ENCODE data around the gene MARCKSL1. TPM values are rescaled to one million over a fixed set of nuclear protein-coding genes. Genes with fewer than 3 reads are reported as not detected.

MARCKSL1 gene, protein sequence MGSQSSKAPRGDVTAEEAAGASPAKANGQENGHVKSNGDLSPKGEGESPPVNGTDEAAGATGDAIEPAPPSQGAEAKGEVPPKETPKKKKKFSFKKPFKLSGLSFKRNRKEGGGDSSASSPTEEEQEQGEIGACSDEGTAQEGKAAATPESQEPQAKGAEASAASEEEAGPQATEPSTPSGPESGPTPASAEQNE
- 151 and 153 TPM in 2 replicates for total RNA-seq (2014; rRNA removed; shearing (Covaris generic))

DNA sequence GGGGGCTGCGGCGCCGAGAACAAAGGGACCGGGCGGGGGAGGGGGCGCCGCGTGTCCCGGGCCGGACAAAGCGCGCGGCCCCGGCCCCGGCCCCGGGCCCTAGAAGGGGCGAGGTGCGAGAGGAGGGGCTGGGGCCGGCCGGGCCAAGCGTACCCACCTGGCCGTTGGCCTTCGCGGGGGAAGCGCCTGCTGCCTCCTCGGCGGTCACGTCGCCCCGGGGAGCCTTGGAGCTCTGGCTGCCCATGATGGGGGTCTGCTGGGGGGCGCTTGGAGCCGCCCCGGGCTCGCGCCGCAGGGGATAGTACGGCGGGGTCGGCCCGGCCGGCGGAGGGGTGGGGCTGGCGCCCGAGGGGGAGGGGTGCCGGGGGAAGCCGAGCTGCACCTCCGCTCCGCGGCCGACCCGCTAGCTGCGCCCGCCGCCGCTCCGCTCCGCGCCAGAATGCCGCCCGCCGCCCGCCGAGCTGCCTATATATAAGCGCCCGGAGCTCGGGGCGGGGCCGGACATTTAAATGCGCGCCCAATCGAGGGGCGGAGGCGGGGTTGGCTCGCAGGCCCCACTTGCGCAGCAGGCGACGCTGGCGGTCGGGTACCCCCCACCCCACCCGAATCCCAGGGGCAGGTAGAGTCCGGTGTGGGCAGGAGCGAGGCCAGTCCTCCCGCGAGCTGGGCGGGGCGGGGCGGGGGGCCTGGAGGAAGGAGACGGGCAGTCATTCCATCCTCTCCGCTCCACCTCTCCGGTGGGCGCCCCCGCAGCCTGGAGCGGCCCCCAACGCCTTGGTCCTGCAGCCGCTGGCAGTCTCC is at the start of gene MARCKSL1:
TSS of gene MARCKSL1 (minus strand) at position 444 of the 801 bp plus-strand sequence. CDS start at position 244, 200 bp downstream.

DNA sequence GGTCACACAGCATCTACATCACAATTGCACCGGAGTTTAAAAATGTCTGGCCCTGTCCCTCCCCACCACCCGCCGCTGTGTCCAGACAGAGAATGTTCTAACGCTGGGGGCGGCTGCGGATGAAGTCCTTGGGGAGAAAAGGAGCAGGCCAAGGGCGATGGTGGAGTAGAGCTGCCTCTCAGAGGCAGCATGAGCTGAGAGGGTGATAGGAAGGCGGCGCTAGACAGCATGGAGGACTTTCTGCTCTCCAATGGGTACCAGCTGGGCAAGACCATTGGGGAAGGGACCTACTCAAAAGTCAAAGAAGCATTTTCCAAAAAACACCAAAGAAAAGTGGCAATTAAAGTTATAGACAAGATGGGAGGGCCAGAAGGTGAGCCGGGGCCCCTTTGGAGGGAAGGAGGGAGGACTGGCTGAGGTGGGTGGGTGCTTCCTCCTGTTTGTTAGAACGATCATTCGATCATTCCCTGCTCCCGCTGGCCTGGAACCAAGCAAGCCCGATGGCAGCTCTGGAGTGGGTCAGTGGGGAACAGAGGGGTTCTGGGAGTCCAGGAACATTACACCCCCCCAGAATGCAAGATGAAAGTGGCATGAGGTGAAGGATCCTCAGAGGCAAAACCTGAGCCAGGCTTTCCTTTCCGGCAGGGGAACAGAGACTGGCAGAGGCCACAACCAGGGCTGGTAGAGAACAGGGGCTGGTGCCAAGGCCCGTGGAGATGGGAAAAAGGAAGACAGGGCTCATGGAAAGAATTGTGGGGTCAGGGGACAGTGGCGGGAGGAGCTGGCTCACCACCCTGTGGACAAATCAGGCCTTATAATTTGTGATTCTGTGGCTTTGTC is 26.7 kb upstream of the MARCKSL1 start, which contains the start of the genes FAM229A and TSSK3:
TSS of gene FAM229A (minus strand) at position 12 of the 840 bp plus-strand sequence. CDS start 394 bp downstream, outside the sequence.
TSS of gene TSSK3 (plus strand) at position 66 of the 840 bp plus-strand sequence. CDS start at position 229, 163 bp downstream.

DNA sequence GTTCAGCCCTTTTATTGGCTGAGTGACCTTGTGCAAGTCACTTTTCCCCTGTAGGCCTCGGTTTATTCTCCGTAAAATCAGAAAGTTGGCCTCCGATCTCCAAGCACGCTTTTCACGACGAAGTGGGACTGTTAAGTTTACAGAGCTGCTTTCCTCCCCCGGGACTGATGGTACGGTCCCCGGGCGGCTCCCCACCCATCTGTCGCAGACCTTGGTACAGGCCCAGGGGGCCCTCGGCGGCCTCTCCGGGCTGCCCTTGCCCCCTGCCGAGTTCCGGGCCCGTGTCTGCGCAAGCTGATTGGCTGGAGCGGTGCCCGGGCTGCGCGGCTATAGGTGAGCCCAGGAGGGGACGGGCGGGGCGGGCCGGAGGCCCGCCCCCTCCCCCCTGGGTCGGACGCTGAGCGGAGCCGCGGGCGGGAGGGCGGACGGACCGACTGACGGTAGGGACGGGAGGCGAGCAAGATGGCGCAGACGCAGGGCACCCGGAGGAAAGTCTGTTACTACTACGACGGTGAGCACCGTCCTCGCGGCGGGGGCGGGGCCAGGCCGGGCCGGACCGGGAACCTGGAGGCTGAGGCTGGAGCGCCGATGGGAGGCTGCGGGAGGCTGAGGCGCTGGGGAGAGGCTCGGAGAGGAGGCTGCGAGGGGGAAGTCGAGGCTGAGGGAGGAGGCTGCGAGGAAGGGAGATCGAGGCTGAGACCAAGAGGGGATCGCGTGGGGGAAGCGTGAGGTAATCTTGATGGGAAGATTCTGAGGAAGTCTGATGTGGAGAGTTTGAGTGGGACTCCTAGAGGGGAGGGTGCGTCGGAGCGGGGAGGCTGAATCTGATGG is 44.1 kb downstream of the MARCKSL1 start, which contains the start of gene HDAC1:
TSS of gene HDAC1 (plus strand) at position 376 of the 831 bp plus-strand sequence. CDS start at position 463, 87 bp downstream.

Small RNA genes within 50 kb of the gene (small RNA-seq; reads per million reads assigned to genes)
- gene RF00019: not detected

Other genes with a start within 250 kb of the MARCKSL1 start
- 31.9 TPM in 2 replicates for gene KPNA6, start 228.2 kb downstream of the MARCKSL1 start, total RNA-seq (2014; rRNA removed; shearing (Covaris generic))
- gene TXLNA, start 156.6 kb downstream of the MARCKSL1 start, total RNA-seq (2014; rRNA removed; shearing (Covaris generic)): 76.9 and 78.7 TPM in 2 replicates
- 32.6 and 40.1 TPM in 2 replicates for gene CCDC28B, start 135.6 kb downstream of the MARCKSL1 start, total RNA-seq (2014; rRNA removed; shearing (Covaris generic))
- gene IQCC, start 130.6 kb downstream of the MARCKSL1 start, total RNA-seq (2014; rRNA removed; shearing (Covaris generic)): 5.8 and 6.1 TPM in 2 replicates
- not detected in 2 replicates for gene DCDC2B, start 127.1 kb downstream of the MARCKSL1 start, total RNA-seq (2014; rRNA removed; shearing (Covaris generic))
- gene TMEM234, start 113.9 kb downstream of the MARCKSL1 start, total RNA-seq (2014; rRNA removed; shearing (Covaris generic)): 12.3 and 16.0 TPM in 2 replicates
- 440 and 450 TPM in 2 replicates for gene EIF3I, start 113.8 kb downstream of the MARCKSL1 start, total RNA-seq (2014; rRNA removed; shearing (Covaris generic))
- gene FAM167B, start 89.0 kb downstream of the MARCKSL1 start, total RNA-seq (2014; rRNA removed; shearing (Covaris generic)): 0.37 and 0.57 TPM in 2 replicates
- 0.30 TPM in 1 of 2 replicates, not detected in the other for gene LCK, start 85.0 kb downstream of the MARCKSL1 start, total RNA-seq (2014; rRNA removed; shearing (Covaris generic))
- 121 and 126 TPM in 2 replicates for gene HDAC1, start 44.1 kb downstream of the MARCKSL1 start, total RNA-seq (2014; rRNA removed; shearing (Covaris generic))
- 4.8 and 7.3 TPM in 2 replicates for gene FAM229A, start 26.3 kb upstream of the MARCKSL1 start, total RNA-seq (2014; rRNA removed; shearing (Covaris generic))
- gene TSSK3, start 26.3 kb upstream of the MARCKSL1 start, total RNA-seq (2014; rRNA removed; shearing (Covaris generic)): 1.3 and 1.5 TPM in 2 replicates
- 54.4 and 56.0 TPM in 2 replicates for gene BSDC1, start 58.2 kb upstream of the MARCKSL1 start, total RNA-seq (2014; rRNA removed; shearing (Covaris generic))
- 0.13 and 0.15 TPM in 2 replicates for gene ZBTB8B, start 128.8 kb upstream of the MARCKSL1 start, total RNA-seq (2014; rRNA removed; shearing (Covaris generic))
- 1.5 TPM in 2 replicates for gene ZBTB8A, start 203.2 kb upstream of the MARCKSL1 start, total RNA-seq (2014; rRNA removed; shearing (Covaris generic))